Measurements from ENCODE around the gene QKI.

QKI gene

GRCh38 chr6:163576114-163576513, 161.6 kb downstream of the QKI start:
- Histone ChIP-seq H2AFZ (ENCODE audit: low read length) (no peak overlapping the region), H3K27ac (ENCODE audit: low read length) (no peak overlapping the region), H4K20me1 (ENCODE audit: insufficient read depth, low read length) (no peaks in the 10 kb centered on the region), H3K9ac (ENCODE audit: low read length) (no peak overlapping the region), H3K27me3 (replicated peaks; ENCODE audit: insufficient read depth, low read length) (no peaks in the 10 kb centered on the region), H3K9me3 (replicated peaks; ENCODE audit: insufficient read depth, low read length) (no peaks in the 10 kb centered on the region), H3K9me2 (replicated peaks; ENCODE audit: insufficient read depth, low read length) (no peaks in the 10 kb centered on the region), H3K4me3 (ENCODE audit: low read length) (no peak overlapping the region), H3F3A (ENCODE audit: insufficient read depth, low read length) (no peaks in the 10 kb centered on the region), H3K4me2 (ENCODE audit: low read depth, low read length) (no peak overlapping the region), H3K4me1 (ENCODE audit: low read length) (no peaks in the 10 kb centered on the region), H3K36me3 (replicated peaks; ENCODE audit: insufficient read depth, low read length) (no peaks in the 10 kb centered on the region), H3K79me2 (ENCODE audit: low read length) (no peaks in the 10 kb centered on the region)
- DNase-seq = no peak
- TF ChIP-seq EZH2phosphoT487 (IDR thresholded peaks at IDR 0.05; ENCODE audit: low read length) (no peak), EZH2 (optimal IDR thresholded peaks at IDR 0.05; ENCODE audit: low read depth, low read length) (no peak)
- TF ChIP-seq, protein P1, sequence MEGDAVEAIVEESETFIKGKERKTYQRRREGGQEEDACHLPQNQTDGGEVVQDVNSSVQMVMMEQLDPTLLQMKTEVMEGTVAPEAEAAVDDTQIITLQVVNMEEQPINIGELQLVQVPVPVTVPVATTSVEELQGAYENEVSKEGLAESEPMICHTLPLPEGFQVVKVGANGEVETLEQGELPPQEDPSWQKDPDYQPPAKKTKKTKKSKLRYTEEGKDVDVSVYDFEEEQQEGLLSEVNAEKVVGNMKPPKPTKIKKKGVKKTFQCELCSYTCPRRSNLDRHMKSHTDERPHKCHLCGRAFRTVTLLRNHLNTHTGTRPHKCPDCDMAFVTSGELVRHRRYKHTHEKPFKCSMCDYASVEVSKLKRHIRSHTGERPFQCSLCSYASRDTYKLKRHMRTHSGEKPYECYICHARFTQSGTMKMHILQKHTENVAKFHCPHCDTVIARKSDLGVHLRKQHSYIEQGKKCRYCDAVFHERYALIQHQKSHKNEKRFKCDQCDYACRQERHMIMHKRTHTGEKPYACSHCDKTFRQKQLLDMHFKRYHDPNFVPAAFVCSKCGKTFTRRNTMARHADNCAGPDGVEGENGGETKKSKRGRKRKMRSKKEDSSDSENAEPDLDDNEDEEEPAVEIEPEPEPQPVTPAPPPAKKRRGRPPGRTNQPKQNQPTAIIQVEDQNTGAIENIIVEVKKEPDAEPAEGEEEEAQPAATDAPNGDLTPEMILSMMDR (IDR thresholded peaks at IDR 0.05; ENCODE audit: low read length) = no peak

DNA sequence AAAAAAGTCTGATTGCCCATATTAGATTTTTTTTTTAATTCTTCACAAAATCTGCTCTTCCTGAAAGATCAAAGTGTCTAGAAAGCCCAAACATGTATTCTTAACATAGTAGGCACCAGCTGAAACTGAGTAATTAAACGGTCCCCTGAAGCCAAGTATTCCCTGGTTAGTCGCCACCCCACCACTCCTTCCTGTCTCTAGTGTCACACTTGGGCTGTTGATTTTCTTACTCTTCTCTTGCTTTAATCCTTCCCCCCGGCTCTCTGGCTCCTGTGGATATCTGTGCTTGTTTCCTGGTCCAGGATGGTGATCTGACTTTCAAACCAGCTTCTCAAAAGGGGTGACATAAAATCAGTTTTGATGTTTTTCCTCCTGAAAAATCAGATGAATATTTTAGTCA, 162.9 kb downstream of the QKI start:
- no peak overlapping the region for H3K9ac ChIP-seq (ENCODE audit: low read length)
- no peak for DNase-seq
- H4K20me1 ChIP-seq (ENCODE audit: insufficient read depth, low read length) = no peaks in the 10 kb centered on the region
- H3K27me3 ChIP-seq (replicated peaks; ENCODE audit: insufficient read depth, low read length) = no peaks in the 10 kb centered on the region
- no peaks in the 10 kb centered on the region for H3K9me3 ChIP-seq (replicated peaks; ENCODE audit: insufficient read depth, low read length)
- no peaks in the 10 kb centered on the region for H3K79me2 ChIP-seq (ENCODE audit: low read length)
- no peaks in the 10 kb centered on the region for H3K4me1 ChIP-seq (ENCODE audit: low read length)
- H3K4me3 ChIP-seq (ENCODE audit: low read length) = no peak overlapping the region
- no peaks in the 10 kb centered on the region for H3K36me3 ChIP-seq (replicated peaks; ENCODE audit: insufficient read depth, low read length)
- no peak overlapping the region for H2AFZ ChIP-seq (ENCODE audit: low read length)
- TF ChIP-seq EZH2phosphoT487 (IDR thresholded peaks at IDR 0.05; ENCODE audit: low read length) (no peak), EZH2 (optimal IDR thresholded peaks at IDR 0.05; ENCODE audit: low read depth, low read length) (no peak)
- TF ChIP-seq, protein P1 (IDR thresholded peaks at IDR 0.05; ENCODE audit: low read length) = no peak
- H3K4me2 ChIP-seq (ENCODE audit: low read depth, low read length) = no peak overlapping the region
- no peaks in the 10 kb centered on the region for H3K9me2 ChIP-seq (replicated peaks; ENCODE audit: insufficient read depth, low read length)
- H3K27ac ChIP-seq (ENCODE audit: low read length) = no peak overlapping the region
- no peaks in the 10 kb centered on the region for H3F3A ChIP-seq (ENCODE audit: insufficient read depth, low read length)

DNA sequence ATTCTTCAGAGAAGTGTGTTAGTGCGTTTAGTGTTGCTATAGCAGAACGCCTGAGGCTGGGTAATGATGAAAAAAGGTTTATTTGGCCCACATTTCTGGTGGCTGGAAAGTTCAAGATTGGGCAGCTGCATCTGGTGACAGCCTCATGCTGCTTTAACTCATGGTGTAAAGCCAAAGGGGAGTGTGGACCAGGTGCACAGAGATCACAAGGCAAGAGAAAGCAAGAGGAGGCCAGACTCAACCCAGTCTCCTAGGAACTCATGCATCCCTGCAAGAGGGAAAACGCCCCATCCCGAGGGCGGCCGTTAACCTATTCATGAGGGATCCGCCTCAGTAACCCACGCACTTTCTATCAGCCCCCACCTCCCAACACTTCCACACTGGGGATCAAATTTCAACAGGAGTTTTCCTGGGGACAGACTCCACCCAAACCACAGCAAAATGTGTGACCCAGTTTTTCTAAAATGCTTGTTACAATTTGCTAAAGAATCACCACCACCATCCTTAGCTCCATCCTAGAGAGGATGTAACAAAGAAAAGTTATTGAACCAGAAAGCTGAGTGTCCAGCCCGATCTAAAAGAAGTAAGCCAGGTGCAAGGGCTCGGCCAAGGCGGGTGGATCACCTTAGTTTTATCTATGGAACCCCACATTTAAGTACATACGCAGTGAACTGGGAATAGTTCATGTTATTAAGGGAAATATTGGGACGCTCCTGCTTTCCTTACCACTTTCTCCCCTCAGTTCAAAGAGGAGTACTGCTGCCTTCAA, 164.8 kb downstream of the QKI start:
- no peak overlapping the region for H3K9ac ChIP-seq (ENCODE audit: low read length)
- H3K4me3 ChIP-seq (ENCODE audit: low read length) = no peak overlapping the region
- no peaks in the 10 kb centered on the region for H3F3A ChIP-seq (ENCODE audit: insufficient read depth, low read length)
- no peaks in the 10 kb centered on the region for H4K20me1 ChIP-seq (ENCODE audit: insufficient read depth, low read length)
- H3K36me3 ChIP-seq (replicated peaks; ENCODE audit: insufficient read depth, low read length) = no peaks in the 10 kb centered on the region
- DNase-seq = no peak
- H3K9me3 ChIP-seq (replicated peaks; ENCODE audit: insufficient read depth, low read length) = no peaks in the 10 kb centered on the region
- no peaks in the 10 kb centered on the region for H3K79me2 ChIP-seq (ENCODE audit: low read length)
- no peak overlapping the region for H2AFZ ChIP-seq (ENCODE audit: low read length)
- TF ChIP-seq EZH2 (optimal IDR thresholded peaks at IDR 0.05; ENCODE audit: low read depth, low read length) (no peak), EZH2phosphoT487 (IDR thresholded peaks at IDR 0.05; ENCODE audit: low read length) (no peak)
- TF ChIP-seq, protein P1 (IDR thresholded peaks at IDR 0.05; ENCODE audit: low read length) = no peak
- H3K4me1 ChIP-seq (ENCODE audit: low read length) = no peaks in the 10 kb centered on the region
- no peak overlapping the region for H3K27ac ChIP-seq (ENCODE audit: low read length)
- H3K9me2 ChIP-seq (replicated peaks; ENCODE audit: insufficient read depth, low read length) = no peaks in the 10 kb centered on the region
- H3K4me2 ChIP-seq (ENCODE audit: low read depth, low read length) = no peak overlapping the region
- no peaks in the 10 kb centered on the region for H3K27me3 ChIP-seq (replicated peaks; ENCODE audit: insufficient read depth, low read length)

Data from MM.1S (cell line).